A549 (cell line): ENCODE results near the gene MTMR6.

Source experiments
- POLR2A ChIP-seq: IDR thresholded peaks from 2 replicates; pipeline ENCODE4 v1.6.1; 2012; ENCODE audit warnings: mild to moderate bottlenecking, low read length
- TF ChIP-seq, protein P1 (sequence below): fragments of >200 bp; sonication (Bioruptor Twin); formaldehyde crosslinking; IDR thresholded peaks from 3 replicates; pipeline ENCODE4 v1.5.1; 2016

DNA sequence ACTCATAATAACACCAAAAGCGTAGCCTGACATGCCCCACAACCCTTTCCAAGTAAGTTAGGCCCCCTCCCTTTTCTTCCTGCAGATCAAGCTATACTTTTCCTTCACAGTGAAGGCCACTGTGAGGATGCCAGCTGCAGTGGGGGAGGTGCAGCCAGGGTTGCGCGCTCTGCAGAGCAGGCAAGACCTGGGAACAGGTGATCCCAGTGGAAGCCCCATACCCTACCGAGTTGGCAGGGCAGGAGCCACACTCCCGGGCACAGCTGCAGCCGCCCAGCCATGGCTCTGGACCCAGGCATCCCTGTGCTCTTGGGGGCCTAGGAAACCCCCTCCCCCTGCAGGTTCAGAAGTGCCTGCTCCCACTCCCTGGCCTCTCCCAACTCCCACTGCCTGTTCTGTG, 18.7 kb downstream of the MTMR6 start:
- TF ChIP-seq, protein P1, sequence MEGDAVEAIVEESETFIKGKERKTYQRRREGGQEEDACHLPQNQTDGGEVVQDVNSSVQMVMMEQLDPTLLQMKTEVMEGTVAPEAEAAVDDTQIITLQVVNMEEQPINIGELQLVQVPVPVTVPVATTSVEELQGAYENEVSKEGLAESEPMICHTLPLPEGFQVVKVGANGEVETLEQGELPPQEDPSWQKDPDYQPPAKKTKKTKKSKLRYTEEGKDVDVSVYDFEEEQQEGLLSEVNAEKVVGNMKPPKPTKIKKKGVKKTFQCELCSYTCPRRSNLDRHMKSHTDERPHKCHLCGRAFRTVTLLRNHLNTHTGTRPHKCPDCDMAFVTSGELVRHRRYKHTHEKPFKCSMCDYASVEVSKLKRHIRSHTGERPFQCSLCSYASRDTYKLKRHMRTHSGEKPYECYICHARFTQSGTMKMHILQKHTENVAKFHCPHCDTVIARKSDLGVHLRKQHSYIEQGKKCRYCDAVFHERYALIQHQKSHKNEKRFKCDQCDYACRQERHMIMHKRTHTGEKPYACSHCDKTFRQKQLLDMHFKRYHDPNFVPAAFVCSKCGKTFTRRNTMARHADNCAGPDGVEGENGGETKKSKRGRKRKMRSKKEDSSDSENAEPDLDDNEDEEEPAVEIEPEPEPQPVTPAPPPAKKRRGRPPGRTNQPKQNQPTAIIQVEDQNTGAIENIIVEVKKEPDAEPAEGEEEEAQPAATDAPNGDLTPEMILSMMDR: no peak
- TF ChIP-seq POLR2A: no peak
